LNCAP (cell line): ENCODE data around the gene SNCAIP.

Source experiments
- TF ChIP-seq, protein P1 (sequence below): fragments of 450-650 bp; IDR thresholded peaks from 2 replicates; pipeline ENCODE4 v1.5.1; 2017; ENCODE audit warnings: mild to moderate bottlenecking

Gene SNCAIP

DNA sequence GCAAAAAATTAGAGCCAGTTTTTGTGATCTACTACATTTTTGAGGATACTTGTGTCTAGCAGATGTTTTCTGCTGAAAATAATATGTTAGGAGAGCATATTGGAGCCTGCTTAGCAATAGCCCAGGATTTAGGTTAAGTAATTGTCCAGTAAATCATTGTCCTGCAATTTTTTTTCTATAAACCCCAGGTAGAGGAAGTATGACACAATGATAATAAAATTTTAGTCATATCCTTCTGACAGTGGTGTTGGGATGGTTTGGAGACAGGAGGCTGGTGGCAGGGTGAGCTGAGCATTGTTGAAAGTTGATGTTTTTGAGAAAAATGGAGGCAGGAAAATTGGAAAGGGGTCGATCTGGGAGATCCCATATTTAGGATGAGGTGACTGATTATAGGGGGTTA is 3.5 kb downstream of the SNCAIP start:
- TF ChIP-seq, protein P1, sequence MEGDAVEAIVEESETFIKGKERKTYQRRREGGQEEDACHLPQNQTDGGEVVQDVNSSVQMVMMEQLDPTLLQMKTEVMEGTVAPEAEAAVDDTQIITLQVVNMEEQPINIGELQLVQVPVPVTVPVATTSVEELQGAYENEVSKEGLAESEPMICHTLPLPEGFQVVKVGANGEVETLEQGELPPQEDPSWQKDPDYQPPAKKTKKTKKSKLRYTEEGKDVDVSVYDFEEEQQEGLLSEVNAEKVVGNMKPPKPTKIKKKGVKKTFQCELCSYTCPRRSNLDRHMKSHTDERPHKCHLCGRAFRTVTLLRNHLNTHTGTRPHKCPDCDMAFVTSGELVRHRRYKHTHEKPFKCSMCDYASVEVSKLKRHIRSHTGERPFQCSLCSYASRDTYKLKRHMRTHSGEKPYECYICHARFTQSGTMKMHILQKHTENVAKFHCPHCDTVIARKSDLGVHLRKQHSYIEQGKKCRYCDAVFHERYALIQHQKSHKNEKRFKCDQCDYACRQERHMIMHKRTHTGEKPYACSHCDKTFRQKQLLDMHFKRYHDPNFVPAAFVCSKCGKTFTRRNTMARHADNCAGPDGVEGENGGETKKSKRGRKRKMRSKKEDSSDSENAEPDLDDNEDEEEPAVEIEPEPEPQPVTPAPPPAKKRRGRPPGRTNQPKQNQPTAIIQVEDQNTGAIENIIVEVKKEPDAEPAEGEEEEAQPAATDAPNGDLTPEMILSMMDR: no peak

DNA sequence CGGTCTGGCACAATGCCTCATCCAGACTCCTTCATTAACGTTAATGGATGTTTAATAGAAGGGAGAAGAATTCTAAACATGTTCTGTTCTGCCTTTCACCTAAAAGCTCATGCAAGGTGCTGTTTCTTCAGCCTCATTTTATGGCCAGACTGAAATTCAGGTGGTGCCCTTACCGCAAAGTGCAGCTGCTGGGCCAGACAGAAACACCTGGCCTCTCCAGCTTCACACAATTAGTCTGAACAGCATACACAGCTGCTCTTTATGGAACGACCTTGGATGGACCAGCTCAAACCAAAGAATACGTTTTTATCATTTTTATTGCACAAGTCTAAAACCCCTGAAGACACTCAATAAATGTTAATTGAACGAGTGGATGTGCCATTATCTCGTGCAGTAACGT is 4.6 kb downstream of the SNCAIP start:
- TF ChIP-seq, protein P1: no peak

DNA sequence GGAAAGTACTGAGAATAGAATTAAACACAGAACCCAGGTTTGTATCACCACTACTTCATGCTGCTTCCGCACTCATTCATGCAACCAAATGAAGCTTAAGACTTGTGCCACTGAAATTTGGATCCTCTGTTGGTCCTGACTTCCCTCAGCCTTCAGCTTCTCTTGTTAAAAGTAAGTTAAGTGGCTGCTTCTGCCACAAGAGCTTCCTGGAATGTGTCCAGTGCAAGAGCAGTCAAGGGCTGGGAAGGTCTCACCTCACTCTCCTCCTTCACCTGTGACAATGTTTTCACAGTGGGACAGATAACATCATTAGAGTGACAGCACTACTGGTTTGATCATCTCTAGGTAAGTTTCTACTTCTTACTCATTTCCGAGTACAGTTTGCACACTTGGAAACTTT is 7.9 kb downstream of the SNCAIP start:
- TF ChIP-seq, protein P1: no peak

DNA sequence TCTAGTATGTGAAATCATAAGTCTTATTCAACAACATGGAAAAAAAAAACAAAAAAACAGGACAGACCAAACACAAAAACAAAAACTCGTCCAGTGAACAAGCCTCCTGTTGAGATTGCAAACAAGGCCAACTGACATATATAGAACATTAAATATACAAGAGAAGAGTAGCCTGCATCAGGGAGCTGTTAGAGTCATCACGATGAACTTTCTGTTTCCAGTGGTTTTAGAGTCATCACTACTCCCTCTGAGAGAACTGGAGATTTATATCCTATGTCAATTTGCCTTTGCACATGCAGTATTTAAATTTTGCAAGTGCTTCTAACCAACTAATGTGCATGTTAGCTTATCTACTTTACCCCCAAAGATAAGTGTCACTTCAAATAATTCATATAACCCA is 9.9 kb downstream of the SNCAIP start:
- TF ChIP-seq, protein P1: no peak

DNA sequence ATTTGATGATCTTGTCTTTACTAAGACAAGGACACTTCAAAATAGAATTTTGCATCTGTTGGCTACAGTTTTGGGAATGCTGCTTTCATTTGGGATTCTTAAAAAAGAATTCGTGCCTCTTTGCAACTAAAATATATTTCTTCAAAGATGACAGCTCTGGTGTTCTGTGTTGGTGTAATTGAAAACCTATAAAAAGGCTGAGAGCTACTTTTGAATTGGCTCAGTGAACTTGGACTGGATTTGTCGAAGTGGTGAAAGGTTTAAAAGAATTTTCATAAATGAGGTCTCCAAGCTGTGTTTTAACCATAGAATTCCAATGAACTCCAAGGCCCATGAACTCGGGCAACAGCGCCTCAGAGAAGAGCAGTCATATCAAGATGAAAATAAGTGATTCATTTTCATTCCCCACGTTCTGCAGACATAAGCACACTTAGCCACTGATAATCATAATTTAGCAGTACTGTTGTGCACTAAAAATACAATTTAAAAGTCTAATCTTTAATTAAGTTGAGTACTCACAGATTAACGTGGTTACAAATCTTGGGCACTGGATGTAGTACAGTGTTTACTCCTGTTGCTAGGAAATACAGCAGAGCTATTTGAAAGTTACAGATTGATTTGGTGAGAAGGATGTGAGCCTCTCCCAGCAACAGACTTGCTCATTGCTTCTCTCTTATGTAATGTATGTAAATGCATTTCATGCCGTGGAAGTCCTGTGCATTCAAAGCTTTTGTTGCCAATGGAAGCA is 10.9 kb downstream of the SNCAIP start:
- TF ChIP-seq, protein P1: no peak

DNA sequence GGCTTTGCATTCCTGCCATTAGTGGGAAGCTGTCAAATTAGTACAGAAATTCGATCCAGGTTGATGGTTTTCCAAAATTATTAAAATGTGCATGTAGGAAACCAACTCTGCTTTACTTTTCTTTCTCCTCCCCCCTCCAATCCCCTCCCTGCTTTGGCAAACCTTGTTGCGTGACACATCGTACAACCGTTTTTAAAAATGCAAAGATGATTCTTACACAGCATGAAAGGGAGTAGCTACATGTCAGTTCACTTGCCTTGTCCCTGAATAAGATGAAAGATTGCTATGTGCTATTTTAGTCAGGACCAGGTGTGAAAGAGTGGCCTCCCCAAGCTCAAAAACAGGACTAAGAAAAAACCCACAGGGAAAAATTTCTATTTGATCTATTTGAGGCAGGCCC is 11.7 kb downstream of the SNCAIP start:
- TF ChIP-seq, protein P1: no peak

DNA sequence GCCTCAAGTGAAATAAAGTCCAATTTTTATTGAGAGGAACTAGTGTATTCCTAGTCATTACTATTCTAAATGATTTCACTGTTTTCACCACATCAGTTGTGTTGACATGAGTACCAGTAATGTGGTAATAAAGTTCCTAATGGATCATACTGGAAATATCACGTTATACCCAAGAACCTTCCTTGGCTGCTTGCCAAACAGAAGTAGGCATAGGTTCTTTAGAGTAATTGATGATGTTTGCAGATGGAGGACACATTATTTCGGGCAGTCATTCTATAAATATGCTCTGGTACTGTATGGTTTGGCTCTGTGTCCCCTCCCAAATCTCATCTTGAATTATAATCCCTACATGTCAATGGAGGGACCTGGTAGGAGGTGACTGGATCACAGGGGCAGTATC is 15.1 kb downstream of the SNCAIP start:
- TF ChIP-seq, protein P1: no peak

DNA sequence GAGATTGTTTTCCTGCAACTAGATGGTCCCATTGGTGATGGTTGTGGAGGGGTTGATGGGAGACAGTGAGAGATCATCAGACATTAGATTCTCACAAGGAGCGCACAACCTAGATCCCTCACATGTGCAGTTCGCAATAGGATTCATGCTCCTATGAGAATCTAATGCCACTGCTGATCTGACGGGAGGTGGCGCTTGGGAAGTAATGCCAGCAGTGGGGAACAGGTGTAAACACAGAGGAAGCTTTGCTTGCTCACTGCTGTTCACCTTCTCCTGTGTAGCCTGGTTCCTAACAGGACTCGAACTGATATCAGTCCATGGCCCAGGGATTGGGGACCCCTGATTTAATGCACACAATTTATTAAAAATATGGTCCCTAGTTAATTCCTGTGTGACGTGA is 18.8 kb downstream of the SNCAIP start:
- TF ChIP-seq, protein P1: no peak
